GM20000 (cell line): ENCODE data around the gene ARMH1.

Source experiments
- DNase-seq: peaks from one replicate; pipeline ENCODE4 v3.0.0; 2012; ENCODE audit warnings: low spot score
- CTCF ChIP-seq: IDR thresholded peaks from 2 replicates; pipeline ENCODE4 v1.5.1; 2012; ENCODE audit warnings: mild to moderate bottlenecking, control low read depth; ENCODE audit errors: extremely low read depth, missing control alignments

The ARMH1 gene

GRCh38 chr1:44689447-44689765 is 14.9 kb downstream of the ARMH1 start:
- DNase-seq: no peak
- no peak for TF ChIP-seq CTCF

- TF ChIP-seq CTCF: no peak
- no peak for DNase-seq
Measured at GRCh38 chr1:44693159-44693558, 18.6 kb downstream of the ARMH1 start.

GRCh38 chr1:44693900-44694299 is 19.4 kb downstream of the ARMH1 start:
- no peak for DNase-seq

GRCh38 chr1:44694863-44695478 is 20.5 kb downstream of the ARMH1 start:
- TF ChIP-seq CTCF: no peak
- peak; percentile 58 for DNase-seq

More at GRCh38 chr1:44693900-44694299, 19.4 kb downstream of the ARMH1 start:
- no peak for TF ChIP-seq CTCF

- no peak for DNase-seq
- no peak for TF ChIP-seq CTCF
Measured at GRCh38 chr1:44695671-44696070, 21.2 kb downstream of the ARMH1 start.

- no peak for TF ChIP-seq CTCF
- no peak for DNase-seq
Measured at GRCh38 chr1:44696101-44696500, 21.6 kb downstream of the ARMH1 start.

- DNase-seq: no peak
Measured at GRCh38 chr1:44696789-44697345, 22.4 kb downstream of the ARMH1 start.

More at GRCh38 chr1:44696789-44697345, 22.4 kb downstream of the ARMH1 start:
- no peak for TF ChIP-seq CTCF
